RPMI7951 (cell line): ENCODE results near the gene CFAP54. TPM values are rescaled to one million over a fixed set of nuclear protein-coding genes. Genes with fewer than 3 reads are reported as not detected.
A peak's percentile ranks its signal among the peaks of the same experiment; 100 is the strongest.

Source experiments
- DNase-seq: peaks from one replicate; pipeline ENCODE4 v3.0.0-alpha.2; 2012; ENCODE audit warnings: low read depth
- total RNA-seq: library from RNA; depleted of rRNA; stranded (reverse); fragments of >200 nt; shearing (Covaris generic); gene quantifications from 2 replicates; pipeline ENCODE4 v1.2.3, GENCODE V29; 2014; rRNA removed

Gene CFAP54
- total RNA-seq, 1 experiment from 2014 or later = 0.48 TPM

DNA sequence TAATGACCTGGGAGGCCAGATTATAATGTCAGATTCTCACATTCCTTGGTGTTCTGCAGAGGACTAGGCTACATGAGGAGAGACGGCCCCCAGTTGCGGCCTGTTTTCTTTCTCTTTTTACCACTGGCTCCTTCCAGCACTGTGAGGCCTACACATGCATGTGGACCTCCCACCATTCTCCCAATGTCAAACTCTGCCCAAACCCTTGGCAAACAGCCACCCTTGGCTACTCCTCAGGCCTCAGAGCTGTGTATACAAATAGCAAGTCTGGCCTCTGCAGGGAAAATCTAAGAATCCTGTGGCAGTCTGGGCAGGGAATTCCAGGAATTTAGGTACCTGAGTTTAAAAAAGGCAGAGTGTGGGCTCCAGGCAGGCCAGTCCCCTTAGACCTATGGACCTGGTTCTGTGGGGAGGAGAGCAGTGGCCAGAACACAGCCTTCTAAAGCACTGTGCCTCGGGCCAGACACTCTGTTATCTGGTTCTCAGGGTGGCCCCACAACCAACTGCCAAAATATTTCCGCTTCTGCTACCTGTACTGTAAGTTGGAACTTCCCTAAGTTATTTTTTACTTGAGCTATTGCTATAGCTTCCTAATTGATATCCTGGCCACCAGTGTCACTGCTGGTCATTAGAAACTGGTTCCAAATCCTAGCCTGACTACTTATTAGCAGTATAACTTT is 397.8 kb downstream of the CFAP54 start:
- no peak for DNase-seq

DNA sequence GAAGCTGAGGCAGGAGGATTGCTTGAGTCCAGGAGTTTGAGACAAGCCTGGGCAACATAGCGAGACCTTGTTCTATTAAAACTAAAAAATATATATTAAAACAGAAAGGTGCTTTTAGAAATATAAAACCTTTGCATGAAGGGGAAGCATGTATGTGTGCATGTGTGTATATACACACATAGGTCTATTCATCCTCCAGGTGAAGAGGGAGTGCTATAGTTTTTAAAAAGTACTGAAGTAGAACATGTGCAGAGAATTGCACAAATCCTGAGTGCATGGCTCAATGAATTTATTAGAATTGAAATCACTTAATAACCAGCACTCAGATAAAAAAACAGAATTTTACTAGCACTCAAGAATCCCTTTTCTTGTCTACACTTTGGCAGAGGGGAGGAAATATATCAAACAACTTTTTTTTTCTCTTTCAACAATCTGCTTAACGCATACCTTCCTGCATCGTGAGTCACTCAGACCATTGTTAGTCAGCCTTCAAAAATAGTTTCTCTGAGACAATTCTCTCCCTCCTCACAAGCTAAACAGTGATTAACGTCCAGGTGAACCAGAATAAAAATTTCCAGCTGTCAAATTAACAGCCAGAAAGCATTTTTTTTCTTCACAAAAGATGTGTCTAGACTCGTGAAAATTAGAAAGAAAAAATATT is 400.0 kb downstream of the CFAP54 start:
- DNase-seq = peak; percentile 49

DNA sequence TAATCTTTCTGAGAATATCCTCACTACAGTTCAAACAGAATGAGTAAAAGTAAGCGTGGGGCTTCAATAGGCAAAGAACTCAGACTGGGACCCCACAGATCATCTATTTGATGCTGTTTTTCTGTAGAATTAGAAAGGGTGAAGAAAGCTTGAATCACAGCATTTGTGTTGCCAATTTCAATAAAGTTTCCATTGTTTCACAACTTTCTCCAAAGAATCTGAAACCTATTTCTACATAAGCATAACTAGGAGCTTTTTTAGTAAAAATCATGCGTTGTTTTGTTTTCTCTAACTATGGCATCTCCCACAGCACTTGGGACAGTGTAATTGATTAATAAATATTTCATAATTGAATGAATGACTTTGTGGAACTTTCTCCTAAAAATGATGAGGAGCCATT is 401.0 kb downstream of the CFAP54 start:
- DNase-seq = no peak

DNA sequence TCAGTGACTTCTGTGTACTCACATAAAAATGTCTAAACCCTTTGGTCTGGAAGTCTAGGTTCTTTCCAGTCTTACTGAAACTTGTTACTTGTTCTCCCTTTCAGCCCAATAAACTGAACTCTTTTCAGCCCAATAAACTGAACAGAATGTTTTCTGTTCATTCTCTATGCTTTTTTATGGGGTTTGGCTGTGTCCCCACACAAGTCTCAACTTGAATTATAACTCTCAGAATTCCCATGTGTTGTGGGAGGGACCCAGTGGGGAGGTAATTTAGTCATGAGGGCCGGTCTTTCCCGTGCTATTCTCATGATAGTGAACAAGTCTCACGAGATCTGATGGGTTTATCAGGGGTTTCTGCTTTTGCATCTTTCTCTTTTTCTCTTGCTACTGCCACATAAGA is 402.7 kb downstream of the CFAP54 start:
- no peak for DNase-seq

DNA sequence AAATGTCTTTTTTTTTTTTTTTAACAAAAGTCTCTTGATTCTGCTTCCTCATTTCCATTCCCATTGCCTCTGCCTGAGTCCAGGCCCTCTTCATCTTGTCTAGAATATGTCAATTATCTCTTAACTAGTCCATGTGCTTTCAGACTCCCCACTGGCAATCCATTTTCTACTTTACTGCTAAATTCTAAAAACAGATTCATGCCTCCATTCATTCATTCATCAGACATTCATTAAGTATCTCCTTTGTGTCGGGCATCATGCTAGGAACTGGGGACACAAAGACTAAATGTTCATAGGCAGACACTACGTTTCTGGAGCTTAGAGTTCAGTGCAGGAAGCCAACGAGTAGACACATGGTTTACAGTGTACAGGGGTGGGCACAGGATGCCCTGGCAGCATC is 408.0 kb downstream of the CFAP54 start:
- no peak for DNase-seq

DNA sequence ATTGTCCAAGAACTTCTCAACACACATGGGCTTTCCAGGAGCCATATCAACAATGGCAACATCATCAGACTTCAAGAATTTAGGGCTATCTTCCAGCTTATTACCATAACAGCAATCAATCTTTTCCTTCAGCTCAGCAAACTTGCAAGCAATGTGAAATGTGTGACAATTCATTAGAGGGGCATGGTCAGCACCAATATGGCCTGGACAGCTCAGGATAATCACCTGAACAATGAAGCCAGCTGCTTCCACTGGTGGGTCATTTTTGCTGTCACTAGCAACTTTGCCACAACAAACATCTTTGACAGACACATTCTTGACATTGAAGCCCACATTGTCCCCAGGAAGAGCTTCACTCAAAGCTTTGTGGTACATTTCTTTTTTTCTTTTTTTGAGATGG is 411.8 kb downstream of the CFAP54 start:
- no peak for DNase-seq

DNA sequence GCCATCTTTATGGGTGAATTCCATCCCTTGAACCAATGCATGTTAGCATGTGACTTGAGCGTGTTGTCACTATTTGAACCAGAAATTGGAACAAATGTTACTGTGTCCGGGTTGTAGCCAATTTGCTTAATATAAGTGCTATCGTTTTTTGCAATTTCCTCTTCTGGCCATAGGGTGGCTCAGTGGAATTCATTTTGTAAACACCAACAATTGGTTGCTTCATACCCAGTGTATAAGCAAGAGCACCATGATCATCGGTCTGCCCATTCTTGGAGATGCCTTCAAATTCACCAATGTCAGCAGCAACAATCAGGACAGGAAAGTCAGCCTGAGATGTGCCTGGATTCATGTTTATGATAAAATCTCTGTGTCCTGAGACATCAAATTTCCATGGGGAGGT is 412.7 kb downstream of the CFAP54 start:
- DNase-seq = no peak

DNA sequence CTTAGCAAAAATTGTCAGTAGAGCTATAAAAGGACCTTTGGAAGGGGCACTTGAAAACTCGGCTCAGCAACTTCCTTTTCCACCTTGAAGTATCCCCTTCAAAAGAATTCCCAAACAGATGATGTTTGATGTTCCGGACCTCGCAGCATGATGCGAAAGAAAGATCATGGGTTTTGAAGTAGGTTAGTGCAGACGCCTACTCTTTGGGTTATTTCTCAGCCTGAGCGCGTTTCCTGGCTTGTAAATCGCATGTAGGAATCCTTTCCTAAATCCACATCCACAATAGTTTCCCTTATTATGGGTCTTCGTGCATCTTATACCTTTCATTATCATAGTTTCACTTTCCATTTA is 417.1 kb downstream of the CFAP54 start:
- DNase-seq = no peak

DNA sequence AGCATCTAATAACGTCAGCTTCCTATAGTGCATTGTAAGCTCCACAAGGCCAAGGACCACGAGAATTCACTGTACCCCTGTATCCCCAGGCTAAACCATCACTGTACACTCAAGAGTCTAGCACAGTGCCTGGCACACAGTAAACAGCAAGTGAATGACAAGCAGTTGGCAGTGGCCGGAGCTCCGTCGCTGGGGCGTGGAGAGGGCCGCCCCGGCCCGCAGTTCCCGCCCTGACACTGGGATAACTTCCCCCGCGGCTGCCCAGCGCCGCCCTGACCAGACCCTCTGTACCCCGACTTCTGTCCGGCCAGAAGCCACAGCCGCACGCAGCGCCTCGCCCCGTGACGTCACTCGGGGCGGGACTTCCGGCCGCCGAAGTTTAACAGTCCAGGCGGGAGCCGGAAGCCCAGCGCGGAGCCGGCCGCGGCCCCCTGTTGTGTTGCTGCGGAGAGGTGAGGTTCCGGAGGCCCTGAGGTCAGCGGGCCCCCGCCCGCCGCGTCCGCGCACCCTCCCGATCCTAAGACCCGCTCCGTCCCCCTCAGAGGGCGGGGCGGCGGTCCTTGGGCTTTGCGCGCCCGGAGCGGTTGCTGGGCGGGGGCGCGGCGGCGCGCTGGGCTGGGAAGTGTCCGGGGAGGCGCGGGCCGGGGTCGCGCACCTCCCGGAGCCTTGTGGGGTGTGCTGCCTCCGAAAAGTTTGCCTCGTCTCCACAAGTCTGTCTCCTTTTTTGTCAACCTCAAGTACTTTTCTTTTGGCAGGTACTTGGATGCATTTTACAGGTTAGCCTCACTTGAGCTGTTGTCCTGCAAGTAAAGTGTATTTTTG is 417.7 kb downstream of the CFAP54 start, which contains the start of gene NEDD1:
Gene NEDD1, plus strand, starts transcription at position 409 of the 822 bp plus-strand sequence. CDS start 2,503 bp downstream, outside the sequence.
- peak; percentile 78 for DNase-seq

DNA sequence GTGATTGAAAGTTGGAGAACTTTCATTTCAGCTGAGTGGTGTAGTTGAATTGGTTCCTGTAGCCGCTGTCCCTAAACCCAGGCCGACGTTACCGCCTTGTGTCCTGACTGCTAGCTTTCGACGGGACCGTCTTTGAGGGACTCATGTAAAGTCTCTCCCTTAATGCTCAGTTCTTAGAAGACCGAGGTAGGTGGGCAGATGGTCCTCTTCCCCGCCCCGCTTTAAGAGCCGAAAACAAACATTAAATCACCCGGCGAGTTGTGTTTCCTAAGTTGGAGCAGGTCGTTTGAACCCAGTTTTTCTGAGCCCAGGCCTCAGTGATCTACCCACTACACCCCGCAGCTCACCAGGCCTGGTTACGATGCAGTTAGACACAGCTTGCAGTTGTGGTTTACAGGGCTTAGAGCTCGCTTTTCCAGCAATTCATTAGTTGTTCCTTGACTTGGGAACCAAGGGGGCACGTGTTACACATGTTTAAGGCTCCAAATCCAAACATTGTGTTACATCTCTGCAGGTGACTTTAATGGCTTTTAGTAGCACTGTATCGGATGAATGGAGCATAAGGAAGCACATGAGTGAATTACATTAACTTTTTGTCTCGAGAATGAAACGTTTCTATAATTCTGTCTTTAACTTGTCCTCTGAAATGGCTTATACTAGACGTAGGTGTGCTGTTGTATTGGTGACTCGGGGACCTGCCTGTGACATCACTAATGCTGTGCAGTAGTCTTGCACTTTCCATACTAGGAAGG is 418.5 kb downstream of the CFAP54 start:
- DNase-seq = peak; percentile 18

DNA sequence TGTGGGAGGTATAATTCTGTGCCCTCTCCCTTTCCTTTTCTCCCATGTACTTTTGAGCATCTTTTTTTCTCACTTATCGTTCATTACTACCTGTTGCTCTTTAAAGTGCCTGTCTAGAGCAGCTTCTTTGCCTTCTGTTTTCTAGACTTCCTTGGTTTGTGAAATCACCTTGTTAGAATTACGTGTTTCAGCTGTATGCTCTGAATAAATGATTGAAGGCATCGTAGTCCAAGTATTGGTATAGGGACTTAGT is 419.0 kb downstream of the CFAP54 start:
- no peak for DNase-seq

DNA sequence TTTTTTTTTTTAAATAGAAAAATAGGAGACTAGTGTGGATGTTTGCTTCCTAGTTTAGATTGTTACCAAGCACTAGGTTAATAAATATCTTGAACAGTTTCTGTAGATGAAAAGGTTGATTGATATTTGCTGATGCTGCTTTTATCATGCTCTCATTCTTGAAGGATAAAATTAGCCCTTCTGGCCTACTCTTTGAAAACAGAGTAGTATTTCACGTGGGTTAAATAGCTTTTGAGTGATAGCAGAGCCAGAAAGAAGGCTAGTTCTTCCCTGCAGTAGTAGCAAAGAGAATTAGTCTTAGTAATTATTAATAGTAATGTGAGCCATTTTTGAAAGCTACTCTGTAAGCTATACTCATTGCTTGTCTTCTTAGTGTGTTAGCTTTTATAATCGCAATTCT is 422.9 kb downstream of the CFAP54 start:
- DNase-seq = no peak

DNA sequence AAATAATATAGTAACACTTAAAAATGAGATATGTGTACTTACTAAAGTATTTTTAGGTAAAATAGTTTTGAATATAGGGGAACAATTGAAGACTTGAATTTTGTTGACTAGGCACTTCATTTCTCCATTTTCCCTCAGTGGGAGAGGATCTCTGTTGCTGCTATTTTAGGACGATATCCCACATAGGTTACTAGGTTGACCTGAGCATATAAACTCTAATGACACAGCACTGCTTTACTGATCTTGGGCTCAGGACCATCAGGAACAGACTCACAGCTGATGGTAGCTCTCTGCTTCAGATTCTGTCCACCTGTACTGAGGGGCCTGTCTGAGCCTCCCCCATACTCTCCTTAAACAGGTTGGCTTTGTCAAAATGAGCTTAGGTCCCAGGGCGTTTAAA is 423.6 kb downstream of the CFAP54 start:
- DNase-seq = no peak

DNA sequence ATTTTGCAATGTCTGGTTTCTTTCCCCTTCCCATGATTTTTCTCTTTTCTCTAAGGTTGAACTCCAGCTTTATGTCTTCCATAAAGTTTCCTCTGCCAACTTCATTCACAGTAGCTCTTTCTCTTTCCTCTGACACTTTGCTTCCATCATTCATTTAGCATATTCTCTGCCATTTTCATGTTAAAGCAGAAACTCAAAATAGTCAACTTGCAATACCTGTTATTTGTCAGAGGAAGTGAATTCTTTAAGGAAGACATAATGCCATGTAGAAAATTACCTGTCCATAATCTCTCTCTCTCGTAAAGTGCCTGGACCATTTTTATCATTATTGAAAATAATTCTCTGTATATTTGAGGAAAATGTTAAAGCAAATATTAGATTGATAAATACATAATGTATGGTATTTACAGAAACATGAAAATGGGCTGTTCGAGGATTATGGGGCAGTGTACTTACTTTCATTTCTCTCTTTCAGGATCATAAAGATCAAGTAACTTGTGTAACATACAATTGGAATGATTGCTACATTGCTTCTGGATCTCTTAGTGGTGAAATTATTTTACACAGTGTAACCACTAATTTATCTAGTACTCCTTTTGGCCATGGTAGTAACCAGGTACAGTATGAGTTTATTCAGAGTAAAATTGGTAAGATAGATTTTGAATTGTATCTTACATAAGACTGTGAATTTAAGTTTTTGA is 430.3 kb downstream of the CFAP54 start:
- no peak for DNase-seq

Other genes starting within 250 kb of the CFAP54 start
- 26.0 and 26.2 TPM in 2 replicates for gene CDK17, start 89.1 kb upstream of the CFAP54 start, total RNA-seq